NCI-H187 treated with DMSO at 0.1 percent for 48 hours (cell line): ENCODE results near the gene KIF26B.
"Not testable (repeated sequence)": the region's sequence is repeated elsewhere in the genome, so short reads cannot be mapped to it uniquely, and the experiment has no call there.

ENCODE experiments used
- DNase-seq: peaks from one replicate; lab custom pipeline; 2025; lab: John Stamatoyannopoulos, UW

Gene KIF26B

DNA sequence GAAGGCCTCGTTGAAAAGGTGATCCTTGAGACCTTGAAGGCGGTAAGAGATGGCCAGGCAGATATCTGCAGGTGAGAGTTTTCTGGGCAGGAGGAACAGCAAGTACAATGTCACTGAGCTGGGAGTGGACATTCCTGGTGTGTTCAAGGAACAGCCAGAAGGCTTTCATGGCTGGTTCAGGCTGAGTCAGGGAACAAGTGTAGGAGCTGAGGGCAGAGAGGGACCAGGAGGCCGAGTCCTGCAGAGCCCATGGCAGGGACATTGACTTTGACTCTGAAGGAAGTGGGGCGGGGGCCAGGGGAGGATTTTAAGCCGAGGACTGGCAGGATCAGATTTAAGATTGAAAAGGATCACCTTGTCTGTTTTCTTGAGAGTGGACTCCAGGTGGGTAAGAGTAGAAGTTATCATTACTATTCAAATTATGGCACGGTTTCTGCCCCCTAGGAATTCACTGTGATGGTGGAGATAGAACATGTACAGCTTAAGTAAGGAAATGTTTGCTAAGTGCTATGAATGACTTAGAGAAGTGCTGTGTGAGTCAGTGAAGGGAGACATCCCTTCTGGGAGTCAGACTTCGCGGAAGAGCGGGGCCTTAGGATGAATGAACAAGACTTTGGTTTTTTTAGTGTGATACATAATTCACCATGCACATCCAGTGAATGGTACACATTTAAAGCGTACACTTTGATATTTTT lies 202.3 kb downstream of the KIF26B start:
- no peak for DNase-seq

DNA sequence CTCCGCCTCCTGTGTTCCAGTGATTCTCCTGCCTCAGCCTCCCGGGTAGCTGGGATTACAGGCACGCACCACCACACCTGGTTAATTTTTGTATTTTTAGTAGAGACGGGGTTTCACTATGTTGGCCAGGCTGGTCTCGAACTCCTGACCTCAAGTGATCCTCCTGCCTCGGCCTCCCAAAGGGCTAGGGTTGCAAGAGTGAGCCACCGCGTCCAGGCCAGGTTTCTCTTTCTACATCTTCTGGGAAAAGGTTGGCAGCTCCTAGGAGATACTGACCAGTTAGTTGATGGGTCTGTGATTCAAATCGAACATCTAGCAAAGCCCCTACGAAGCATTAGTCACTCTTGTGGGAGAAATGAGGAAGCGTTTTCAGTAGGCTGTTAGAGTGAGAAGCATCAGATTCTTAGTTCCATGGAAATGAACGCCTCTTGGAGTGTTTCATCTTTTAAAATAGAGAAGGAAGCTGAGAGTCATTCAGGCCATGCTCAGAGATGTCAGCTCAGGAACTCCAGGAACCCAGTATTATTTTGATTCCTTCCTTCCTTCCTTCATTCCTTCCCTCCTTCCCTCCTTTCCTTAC lies 204.4 kb downstream of the KIF26B start:
- DNase-seq, result not testable (repeated sequence)

DNA sequence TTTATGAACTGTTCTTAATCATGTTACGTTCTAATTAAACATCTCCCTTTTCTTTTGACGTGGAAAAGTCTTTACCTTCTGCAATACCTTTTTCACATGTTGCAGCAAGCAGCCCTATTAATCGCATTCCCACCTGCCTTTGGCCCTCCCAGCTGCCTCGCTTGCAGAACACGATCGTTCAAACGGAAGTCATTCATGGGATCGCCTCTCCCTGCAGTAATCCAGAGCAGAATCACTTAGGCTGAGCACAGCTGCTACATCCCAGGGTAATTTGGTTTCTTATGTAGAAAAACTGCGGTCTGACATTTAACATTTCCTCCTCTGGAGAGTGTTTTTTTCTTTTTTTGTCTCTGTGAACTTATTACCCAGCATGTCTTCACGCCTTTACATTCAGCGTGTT lies 206.3 kb downstream of the KIF26B start:
- no peak for DNase-seq

DNA sequence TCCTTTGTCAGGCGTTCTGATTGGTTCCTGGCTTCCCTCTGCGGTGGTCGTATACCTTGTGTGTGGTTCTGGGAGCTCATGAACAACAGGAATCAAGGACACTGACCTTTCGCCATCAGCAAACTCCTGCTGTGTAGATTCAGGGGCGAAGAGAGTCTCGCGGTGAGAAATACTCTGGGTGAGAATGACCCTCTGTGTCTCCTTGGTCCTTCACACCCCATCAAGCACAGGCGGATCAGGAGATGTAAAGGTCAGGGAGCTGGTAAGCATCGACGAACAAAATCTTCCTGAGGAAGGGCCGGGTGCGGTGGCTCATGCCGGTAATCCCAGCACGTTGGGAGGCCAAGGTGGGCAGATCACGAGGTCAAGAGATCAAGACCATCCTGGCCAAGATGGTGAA lies 207.2 kb downstream of the KIF26B start:
- DNase-seq, result no peak

DNA sequence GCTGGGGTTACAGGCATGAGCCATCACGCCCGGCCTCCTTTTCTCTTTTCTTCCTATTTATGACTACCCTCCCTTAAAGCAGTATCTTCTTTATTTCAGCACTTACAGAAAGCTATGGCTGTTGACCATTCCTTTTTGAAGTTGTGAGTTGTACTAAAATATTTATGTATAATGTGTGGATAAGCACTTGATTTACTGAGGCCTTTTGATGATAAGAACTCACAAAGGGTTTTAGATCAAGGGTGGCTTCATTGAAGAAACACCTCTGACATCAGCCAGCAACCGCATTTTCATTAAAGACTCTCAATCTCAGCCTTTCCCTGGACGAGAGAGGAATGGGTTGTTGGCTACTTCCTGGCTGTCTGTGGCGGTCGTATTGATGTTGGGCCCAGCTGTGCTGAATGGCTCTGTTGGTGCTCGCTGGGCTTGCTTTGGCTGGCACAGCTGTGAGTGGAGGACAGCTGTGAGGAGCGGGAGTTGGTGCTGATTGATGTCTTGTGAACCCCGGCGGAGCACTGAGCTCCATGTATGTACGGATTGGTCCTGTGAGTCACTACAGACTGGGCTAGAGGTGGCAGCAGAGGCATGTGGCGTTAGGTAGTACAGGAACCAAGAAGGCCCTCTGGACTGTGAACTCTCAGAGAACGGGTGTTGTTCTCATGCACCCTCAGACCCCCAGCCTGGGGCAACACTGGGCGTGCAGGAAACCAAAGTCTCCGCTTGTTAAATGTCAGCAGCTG lies 208.8 kb downstream of the KIF26B start:
- DNase-seq, result no peak

DNA sequence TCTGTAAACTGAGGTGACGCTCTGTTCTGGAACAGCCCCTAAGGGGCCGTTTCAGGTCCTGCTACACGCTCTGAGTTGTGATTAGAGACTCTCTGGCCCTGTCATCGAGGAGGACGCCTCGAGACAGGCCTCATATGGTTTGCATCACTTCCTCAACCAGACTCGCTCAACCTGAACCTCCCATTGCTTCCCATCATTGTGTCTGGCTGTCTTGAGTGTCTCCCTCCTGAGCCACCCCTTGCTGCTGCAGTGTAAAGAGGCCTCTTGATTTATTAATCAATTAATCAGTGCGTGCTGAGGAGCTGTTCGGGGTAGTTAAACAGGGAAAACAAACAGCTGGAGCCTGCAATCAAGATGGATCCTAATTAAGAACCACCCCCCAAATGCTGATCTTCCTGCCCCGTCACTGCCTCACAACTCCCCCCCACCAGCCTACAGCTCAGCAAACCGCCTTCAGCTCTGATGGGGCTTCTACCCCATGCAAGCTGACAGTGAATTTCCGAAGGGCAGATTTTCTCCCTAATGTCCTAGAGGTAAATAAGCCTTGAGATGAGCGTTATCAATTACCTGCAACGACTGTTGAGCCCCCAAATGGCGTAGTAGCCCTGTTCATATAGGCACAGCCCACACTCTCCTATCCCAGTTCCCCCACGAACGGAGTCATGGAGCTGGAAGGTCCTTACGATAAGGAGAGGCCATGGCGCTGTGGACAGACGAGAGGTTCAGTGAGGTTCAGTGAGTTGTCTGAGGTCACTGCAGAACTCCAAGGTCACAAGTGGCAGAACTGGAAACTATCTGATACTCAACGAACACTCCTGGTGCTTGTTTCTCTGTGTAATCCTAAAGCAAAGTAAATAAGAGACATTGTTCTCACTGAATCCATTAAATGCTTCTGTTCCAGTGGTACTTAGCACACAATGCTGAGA lies 210.6 kb downstream of the KIF26B start:
- DNase-seq, result no peak

DNA sequence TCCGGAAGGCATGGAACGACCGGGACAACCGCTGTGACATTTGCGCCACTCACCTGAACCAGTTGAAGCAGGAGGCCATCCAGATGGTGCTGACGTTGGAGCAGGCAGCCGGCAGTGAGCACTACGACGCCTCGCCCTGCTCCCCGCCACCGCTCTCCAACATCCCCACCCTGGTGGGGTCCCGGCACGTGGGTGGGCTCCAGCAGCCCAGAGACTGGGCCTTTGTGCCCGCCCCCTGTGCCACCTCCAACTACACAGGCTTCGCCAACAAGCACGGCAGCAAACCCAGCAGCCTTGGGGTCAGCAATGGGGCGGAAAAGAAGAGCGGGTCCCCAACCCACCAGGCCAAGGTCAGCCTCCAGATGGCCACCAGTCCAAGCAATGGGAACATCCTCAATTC lies 212.1 kb downstream of the KIF26B start:
- DNase-seq, result no peak

DNA sequence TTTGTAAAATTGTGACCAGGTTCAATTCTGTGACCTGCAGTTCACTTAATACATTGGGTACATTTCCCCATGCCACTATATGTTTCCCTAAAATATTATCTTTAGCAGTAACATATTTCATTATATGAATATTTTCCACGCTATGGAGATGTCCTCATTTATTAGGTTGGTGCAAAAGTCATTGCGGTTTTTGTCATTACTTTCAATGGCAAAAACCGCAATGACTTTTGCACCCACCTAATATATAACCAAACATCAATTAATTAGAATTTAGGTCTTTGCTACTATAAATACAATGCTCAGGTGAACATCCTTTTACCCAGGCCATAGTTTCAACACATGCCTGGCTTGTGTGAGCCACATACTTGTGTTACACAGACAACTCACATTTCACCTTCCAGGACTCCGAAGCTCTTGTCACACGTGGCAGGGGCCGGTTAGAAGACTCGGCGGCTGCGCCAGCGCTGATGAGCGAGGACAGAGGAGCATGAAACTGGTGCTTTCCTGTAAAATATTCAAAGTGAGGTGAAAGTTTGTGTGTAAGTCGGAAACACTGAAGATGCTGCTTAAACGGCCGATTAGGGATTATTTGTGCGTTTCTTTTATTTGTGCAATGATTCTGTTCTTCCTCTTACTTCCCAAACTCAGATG lies 215.5 kb downstream of the KIF26B start:
- DNase-seq, result no peak

DNA sequence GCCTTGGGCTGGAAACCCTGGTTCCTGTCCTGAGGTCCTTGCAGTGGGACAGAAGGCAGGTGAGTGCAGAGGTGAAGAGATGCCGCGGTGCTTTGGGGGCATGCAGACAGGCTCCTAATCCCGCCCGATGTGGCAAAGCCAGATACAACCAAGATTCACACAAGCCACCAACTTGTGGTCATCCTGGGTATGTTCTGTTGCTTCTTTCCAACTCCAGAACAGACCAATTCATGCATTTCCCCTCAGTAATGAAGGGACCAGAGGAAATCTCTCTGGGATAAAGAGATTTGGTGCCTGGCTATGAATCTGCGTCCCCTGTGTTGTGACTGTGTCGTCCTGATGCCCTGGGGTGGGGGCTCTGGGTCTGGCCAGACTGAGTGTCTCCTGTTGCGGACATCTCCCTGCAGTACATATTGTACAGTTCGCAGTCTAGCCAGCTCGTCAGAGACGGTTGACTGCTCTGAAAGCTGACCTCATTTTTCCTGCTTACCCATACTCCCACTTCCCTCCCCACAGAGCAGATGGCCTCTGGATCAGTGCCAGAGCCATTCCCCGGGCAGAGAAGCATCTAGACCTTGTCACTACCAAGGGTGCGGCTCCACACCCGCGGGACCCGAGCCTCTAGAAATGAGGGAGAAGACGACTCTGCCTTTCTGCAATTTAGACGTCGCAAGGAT lies 216.3 kb downstream of the KIF26B start:
- no peak for DNase-seq

DNA sequence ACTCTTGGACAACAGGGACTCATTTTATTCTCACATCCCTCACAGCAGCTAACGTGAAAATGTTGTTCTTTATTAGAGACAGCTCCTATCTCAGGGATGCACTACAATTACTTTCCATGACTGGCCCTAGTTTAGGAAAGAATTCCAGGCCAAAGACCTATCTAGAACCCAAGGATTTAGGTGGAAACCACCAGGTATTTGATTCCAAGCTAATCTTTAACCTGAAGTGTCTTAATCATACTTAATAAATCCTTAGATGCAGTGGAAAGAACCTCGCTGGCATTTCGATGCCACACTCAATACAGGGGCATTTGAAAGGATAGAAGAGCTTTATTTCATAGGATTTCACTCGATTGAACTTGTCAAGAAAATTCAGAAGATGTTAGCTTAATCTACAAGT lies 218.3 kb downstream of the KIF26B start:
- DNase-seq, result no peak

DNA sequence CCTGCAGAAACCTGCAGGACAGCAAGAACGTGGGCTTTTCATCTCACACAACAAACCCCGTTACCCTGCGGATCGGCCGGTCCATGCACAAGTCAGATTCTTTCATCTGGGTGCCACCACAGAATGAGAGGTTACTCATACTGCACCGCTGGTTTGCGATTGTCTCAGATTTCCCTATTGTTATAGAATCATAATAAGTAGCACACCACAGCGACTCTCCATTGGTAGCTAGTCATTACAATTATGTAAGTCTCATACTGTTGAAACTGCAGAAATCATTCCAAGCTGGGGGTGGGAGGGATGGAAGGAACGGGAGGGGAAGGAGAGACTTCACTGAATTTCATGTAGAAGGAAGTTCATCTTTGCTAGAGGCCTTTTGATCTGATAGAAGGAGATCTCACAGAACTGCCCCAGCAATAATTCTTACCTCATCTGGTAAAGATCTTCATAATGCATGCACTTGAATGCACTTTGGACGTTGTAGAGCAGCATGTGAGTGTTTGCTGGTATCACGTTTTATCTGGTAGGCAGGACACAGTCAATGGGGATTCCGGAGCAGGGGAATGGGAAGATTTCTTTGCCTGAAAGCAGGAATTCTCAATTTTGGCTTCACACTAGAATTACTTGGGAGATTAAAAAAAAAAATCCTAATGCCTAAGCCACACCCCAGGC lies 221.1 kb downstream of the KIF26B start:
- DNase-seq, result no peak

DNA sequence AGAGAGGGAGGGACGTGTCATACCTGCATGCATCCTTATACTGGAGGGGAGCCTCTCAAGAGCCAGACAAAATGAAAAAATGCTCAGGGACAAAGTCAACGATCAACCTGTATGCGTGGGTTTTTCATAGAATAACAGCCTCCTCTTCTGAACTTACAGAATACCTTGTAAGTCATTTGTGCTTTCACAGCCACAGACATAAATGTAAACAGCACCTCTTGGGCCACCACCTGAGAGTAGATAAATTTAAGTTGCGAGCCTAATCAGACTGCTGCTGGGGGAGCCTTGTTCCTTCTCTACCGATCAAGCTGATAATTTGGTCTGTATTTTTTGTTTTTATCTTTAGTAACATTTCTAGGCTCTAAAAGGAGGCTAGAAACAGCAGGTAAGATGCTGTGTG lies 223.1 kb downstream of the KIF26B start:
- DNase-seq, result no peak

DNA sequence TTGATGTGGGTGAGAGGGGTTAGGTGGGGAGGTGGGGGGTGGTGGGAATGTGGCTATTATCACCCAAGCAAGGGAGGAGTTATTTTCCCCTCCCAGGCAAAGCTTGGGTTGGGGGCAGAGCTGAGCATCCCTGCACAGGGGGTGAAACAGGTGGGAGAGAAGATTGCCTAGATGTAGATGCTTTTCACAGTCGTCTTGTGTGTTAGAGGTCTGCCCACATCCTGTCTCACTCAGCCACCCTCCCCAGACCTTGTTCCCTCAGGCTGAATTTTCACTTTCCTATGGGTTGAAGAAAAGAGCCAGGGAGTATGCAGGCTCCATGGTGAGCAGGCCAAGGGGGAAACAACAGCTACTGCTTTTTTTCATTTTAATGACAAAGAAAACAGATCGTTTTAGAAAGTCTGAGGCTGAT lies 223.5 kb downstream of the KIF26B start:
- DNase-seq, result no peak

DNA sequence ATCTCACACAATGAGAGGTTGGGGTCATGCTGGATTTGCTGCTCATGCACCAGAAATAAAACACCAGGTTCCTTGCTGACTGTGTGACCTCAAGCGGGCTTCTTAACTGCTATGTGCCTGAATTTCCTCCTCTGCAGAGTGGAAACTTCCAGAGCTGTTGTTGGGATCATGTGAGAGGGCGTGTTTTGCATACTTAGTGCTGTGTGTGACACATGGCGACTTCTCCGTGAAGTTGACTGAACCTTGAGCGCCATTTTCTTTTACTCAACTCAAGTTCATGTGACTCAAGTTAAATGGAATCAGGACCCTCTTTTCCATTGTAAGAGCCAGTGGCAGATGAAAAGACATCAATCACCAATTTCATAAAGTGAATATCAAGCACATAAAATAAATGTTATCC lies 224.0 kb downstream of the KIF26B start:
- DNase-seq, result no peak

DNA sequence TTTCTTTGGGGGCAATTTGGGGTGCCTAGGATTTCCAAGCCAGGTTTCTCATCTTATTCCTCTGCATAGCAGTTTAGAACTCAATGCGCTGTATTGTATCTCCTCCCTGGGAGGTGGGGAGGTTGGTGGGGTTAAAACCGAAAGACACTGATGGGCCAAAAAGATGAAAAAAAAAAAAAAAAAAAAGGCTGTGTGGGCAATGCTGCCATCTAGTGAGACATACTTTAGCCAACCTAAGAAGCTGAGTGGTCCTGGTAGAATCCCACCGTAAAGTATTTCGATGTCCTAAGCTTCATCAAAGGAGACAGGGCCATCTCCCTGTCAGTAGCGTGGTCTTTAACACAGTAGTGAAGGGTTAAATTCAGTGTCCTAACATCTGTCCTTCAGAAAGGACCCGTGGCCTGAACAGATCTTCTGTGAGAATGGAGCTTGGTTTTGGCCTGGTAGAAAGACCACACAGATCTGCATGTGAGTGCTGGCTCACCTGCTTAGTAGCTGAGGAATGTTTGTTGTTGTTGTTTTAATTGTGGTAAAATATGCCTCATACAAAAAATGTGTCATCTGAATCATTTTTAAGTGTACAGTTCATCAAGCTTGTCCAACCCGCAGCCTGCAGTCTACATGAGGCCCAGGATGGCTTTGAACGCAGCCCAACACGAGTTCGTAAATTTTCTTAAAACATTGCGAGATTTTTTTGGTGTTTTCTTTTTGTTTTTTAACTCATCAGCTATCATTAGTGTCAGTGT lies 226.2 kb downstream of the KIF26B start:
- no peak for DNase-seq

DNA sequence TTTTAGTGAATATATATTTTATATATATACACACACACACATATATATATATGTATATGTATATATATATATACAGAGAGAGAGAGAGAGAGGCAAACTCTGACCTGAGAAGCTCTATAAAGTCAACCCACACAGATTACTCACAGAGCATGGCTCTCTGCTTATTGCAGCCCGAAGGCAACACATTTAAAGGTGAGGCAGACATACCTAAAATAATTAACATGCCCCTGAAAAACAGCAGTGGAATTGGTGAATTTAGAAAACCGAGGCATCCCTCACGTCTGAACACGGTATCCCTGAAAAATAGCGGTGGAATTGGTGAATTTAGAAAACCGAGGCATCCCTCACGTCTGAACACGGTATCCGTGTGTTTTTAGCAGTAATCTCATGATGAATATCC lies 228.2 kb downstream of the KIF26B start:
- DNase-seq, result no peak

DNA sequence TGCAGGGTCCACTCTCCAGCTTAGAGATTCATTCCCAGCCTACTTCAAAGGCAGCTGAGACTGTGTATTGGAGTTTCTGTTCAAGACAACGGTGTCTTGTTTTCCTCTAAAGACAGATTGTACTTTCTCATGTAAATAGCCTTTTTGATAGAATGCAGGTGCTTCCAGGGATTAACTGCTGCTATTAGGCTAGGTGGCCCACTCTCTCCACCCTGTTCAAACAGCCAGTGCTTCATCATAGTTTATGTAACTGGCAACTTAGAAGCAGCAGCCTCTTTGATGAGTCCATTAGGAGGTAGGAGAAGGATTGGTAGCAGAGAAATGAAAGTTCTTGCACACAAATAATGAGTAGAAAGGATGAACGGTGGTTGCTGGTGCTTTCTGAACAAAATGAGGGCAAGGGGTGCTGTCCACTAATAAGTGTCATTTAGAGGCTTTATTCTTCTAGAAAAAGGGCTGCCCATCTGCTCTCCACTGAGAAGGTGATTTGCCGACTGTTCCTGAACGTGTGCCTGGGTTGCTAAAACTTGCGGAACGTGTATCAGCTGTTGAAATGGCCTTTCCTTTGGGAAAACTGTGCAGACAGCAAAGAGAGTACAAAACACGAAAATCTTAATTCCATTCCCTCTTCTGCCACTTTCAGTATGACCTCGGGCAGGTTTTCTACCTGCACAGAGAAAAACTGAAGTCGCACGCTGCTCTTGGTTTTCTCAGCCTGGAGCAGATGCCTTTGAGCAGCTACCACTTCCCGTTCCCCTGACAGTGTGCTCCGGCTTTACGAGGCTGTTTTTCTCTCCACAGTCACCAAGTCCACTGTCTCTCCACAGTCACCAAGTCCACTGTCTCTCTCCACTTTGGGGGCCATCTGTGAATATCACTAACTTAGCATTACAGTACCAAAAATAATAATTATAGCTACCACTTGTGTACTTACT lies 228.9 kb downstream of the KIF26B start:
- no peak for DNase-seq

DNA sequence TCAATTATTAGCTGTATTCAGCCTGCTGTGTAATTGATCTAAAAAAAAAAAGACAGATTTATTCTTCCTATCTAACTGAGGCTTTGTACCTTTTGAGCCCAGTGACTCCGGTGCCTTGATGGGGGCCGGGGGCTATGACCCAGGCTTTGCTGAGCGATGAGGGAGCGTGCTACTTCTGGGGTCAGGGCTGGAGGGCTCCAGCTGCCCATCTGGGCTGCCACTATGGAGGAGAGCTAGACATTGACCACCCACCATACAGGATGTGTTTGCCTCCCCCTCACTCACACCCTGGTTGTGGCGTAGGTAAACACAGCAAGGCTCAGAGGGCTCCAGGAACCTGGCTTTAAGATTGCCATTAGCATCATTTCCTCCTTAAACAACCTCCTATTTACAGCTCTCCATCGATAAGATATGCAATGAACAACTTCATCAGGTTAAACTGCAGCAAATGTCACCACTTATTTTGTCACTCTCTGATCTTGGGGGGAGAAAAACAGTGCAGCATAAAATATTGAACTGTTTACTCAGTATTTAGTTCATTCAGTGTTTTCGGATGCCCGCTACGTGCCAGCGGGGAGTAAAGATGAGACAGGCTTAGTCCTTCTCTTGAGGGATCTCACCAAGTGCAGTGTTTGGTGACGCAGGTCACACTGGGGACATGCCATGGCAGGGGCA lies 231.6 kb downstream of the KIF26B start:
- no peak for DNase-seq
